GM18517 (cell line): ENCODE measurements around the gene GPR151.

ENCODE experiments used
- ATAC-seq: cut with Tn5 transposase; IDR thresholded peaks from one replicate; pipeline ENCODE4 v1.9.1; 2021; ENCODE audit warnings: mild to moderate bottlenecking, moderate library complexity; ENCODE audit not compliant: unreplicated experiment

The GPR151 gene

GRCh38 chr5:146521403-146522106, 5.6 kb upstream of the GPR151 start:
- ATAC-seq = no peak

GRCh38 chr5:146520731-146521130, 4.7 kb upstream of the GPR151 start:
- no peak for ATAC-seq

- ATAC-seq = no peak
Measured at GRCh38 chr5:146519554-146519953, 3.6 kb upstream of the GPR151 start.

GRCh38 chr5:146515473-146516150, 378 bp downstream of the GPR151 start:
- ATAC-seq = no peak

- ATAC-seq = no peak
Measured at GRCh38 chr5:146514575-146514974, 1.4 kb downstream of the GPR151 start.

DNA sequence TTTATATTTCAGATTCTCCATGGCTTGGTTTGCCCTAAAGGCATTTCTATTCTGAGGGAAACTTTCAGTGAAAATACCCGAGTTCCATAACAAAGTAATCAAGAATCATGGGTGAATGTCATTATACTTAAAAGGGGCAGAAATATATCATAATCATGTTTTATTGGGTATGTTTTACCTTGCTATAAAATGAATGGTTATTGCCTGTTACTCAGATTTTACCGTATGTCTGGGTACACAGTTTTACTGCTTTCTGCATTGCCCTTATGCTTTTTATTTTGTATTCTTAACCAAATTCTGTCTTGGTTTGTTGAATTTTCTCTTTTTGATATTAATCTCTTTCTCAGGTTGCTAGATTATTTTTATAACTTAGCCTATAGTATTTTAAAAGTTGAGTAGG, 2.5 kb downstream of the GPR151 start:
- ATAC-seq = no peak

GRCh38 chr5:146510559-146511125, 5.3 kb downstream of the GPR151 start:
- ATAC-seq = no peak

GRCh38 chr5:146507428-146507827, 8.6 kb downstream of the GPR151 start:
- ATAC-seq = no peak

- no peak for ATAC-seq
Measured at GRCh38 chr5:146499680-146500079, 16.3 kb downstream of the GPR151 start.

DNA sequence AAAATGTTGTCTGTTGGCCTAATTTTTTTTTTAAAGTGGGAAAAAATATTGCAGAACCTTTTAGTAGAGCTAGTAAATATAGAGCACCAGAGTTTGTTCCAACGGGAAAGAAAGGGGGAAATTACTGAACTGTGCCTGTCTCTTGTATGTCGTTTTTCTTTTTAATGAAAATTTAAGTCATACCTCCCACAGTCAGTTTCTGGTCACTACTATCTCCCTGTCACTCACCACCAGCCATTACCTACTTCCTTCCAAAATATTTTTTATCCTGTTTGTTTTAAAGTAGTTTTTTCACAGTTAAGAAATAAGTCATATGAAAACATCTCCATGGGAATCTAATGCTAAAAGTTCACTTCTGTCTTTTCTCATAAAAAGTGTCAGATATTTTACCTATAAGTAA, 21.3 kb downstream of the GPR151 start:
- no peak for ATAC-seq

- ATAC-seq = no peak
Measured at GRCh38 chr5:146490089-146490843, 25.7 kb downstream of the GPR151 start.

- no peak for ATAC-seq
Measured at GRCh38 chr5:146484714-146485391, 31.1 kb downstream of the GPR151 start.

- no peak for ATAC-seq
Measured at GRCh38 chr5:146482775-146483174, 33.2 kb downstream of the GPR151 start.

DNA sequence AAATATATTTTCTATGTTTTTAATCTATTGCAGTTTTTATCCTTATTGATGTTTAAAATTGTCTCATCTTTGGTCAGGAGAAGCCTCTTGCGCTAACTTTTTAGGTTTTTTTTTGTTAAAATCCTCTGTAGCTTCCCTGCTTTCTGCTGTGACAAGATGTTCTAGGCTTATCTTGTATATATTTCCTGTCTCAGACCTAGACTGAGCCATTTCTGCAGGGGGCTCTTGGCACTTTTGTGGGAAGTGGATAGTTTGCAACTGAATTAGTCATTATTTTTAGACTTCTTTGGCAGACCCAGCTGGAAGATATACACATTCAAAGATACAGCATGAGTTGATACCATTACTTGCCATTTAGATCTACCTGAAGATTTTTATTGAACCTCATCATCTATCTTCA, 40.1 kb downstream of the GPR151 start:
- no peak for ATAC-seq

DNA sequence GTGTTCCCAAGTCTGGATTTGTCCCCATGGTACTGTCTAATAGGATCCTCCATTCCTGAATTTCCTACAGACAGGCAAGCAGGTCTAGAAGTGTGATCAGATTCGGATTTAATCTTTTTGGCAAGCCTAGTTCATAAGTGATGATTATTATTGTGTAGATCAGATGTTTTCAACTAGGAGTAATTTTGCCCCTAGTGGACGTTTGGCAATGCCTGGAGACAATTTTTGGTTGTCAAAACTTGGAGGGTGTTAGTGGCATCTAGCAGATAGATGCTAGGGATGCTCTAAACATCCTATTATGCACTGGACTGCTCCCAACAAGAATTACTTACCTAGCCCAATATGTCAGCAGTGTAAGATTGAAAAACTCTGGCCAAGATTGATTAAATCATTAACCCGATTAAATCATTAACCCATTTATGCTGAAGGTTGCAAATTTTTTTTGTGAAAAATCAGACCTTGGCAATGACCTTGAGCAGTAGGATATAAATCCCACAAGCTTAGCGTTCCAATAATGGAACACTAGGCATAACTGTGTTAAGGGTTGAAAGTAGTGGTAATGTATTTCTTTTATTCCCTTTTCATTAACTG, 40.7 kb downstream of the GPR151 start:
- no peak for ATAC-seq

DNA sequence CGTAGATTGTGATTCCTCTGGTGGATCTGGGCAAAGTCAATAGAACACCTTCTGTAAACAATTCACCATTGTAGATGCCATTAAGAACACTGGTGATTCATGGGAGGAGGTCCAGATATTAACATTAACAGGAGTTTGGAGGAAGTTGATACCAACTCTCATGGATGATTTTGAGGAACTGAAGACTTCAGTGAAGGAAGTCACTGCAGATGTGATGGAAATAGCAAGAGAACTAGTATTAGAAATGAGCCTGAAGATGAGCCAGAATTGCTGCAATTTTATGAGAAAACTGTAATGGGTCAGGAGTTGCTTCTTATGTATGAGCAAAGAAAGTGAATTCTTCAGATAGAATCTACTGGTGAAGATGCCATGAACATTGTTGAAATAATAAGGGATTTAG, 41.9 kb downstream of the GPR151 start:
- ATAC-seq = no peak

DNA sequence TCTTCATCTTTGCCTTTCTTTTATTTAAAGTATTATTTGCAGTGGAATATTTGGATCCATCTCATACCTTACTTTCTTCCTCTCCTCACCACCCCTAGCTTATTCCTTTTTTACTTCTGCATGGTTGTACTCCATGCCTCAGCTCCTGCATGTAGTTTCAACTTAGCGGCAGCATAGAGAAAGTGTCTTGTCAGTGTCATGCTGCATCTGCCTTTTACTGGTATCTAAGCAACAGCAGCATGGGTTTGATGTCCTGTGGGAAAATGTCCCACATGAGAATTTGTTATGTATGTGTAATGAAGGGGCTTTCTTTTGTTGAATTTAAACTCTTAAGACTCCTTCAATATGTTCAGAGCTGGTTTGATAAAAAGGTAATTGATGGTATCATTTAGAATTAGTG, 48.2 kb downstream of the GPR151 start:
- ATAC-seq = no peak

DNA sequence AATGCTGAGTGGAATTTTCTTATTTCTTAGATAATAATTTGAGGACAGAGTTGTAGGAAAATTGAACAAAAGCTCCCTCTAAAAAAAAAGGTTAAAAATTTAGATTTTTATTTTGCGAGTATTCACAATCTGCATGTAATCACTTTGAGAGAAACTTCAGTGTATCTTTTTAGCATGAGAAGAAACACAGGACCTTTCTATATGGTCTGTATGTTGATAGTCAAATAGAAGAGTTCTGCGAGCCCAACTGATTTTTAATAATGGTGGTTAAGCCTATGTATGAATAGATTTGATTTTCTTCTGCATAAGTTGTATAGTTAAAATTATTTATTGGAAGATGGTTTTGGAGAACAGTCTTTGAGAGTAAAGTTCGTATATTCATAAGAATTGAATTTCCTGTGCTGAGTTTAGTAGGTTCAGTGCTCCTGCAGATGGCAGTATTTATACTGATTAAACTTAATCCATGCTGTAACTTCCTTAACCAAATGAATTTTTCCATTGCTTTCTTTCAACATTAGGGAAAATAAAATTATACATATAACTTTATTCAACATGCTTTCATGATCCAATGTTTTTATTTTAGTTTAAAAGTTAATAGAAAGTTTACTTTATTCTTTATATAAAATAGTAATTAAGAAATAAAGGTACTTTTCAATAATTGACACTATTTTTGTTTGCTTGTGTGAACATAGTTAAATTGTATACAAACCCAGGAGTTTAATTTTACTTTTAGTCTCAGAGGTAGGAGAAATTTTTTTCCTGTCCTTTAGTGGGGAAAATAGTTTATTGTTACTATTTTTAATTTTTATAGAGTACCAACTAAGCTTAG, 49.3 kb downstream of the GPR151 start:
- no peak for ATAC-seq

- no peak for ATAC-seq
Measured at GRCh38 chr5:146463446-146463845, 52.5 kb downstream of the GPR151 start.
